Ramos (cell line): ENCODE data around the gene SLC25A21.

ENCODE experiments used
- in situ Hi-C: fragments of 300-500 bp; cut with MboI; formaldehyde crosslinking; loops from one replicate; pipeline ENCODE4 v1.14.3; 2022; ENCODE audit warnings: low sequenced_read_pairs; ENCODE audit not compliant: unreplicated experiment

SLC25A21 gene

GRCh38 chr14:36660736-36661505 lies 511.5 kb downstream of the SLC25A21 start:
- in situ Hi-C loops = no loop called here

GRCh38 chr14:36659822-36660735 lies 512.3 kb downstream of the SLC25A21 start:
- in situ Hi-C loops = no loop called here

DNA sequence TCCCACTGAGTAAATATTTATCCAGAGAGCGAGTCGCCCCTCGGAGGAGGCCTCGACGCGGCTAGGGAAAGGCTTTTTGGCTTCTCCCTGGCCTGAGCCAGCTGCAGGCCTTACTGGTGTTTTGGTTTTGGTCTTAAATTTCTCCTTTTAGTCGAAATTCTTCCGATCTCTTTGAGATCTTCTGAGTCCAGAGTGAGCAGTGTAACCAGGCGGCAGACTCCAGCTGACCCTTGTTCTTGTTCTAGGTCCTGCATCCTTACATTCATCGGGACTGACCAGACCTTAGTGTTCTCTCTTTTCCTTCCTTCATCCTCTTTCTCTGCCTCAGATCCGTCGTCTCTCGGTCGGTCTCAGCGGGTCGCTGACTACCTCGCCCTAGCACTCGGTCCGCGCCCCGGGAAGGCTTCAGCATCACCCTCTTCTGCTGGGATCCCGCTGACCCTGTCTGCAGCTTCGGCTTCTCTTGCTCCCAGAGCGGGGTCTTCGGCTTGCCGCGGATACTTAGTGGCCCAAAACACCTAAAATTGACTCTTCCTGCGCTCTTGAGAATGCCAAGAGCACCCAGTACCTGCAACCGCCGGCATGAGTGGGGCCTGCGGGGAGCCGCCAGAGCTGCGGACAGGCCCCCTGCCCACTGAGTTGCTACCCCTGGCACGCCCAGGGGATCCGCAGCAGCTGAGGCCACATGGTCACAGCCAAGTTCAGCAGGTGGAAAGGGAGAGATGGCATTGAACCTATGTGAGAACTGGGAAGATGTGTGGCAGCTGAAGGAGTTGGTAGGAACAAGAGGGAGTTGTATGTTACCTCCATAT lies 513.2 kb downstream of the SLC25A21 start:
- in situ Hi-C loops = no loop called here

GRCh38 chr14:36658123-36659009 lies 514.0 kb downstream of the SLC25A21 start:
- in situ Hi-C loops = no loop called here

DNA sequence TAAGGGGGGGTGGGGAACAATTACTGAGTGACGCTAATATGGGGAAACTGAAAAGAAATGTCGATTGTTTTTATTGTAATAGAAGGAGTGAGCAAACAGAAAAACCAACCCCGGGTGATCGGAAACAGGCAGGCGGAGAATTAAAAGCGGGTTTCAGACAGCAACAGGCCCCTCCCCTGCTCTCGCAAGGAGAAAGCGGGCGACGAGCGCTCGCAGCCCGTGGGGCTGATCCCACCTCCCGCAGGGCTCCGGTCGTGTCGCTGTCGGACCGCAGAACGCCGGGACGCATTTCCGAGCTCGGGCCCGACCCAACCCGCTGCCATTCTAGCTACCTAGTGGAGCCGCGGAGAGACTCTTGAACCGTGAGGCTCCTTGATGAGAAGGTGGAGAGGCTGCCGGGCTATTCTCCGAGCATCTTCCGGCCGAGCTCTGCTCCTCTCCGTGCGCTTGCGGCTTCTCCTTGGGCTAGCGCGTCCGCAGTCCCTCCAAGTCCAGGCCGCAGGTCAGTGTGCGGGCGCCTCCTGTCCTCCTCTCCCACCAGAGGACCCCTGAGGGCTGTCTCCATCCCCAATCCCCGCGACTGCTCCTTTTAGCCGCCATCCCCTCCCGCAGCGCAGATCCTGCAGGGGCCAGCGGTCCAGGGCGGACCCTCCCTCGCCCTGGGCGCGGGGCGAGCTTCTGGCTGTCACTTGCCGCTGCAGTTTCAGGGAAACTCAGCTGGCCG lies 514.8 kb downstream of the SLC25A21 start:
- in situ Hi-C loops = no loop called here

- in situ Hi-C loops = no loop called here
These were observed 515.6 kb downstream of the SLC25A21 start for GRCh38 chr14:36656687-36657398.

GRCh38 chr14:36655963-36656686 lies 516.3 kb downstream of the SLC25A21 start:
- in situ Hi-C loops = no loop called here

DNA sequence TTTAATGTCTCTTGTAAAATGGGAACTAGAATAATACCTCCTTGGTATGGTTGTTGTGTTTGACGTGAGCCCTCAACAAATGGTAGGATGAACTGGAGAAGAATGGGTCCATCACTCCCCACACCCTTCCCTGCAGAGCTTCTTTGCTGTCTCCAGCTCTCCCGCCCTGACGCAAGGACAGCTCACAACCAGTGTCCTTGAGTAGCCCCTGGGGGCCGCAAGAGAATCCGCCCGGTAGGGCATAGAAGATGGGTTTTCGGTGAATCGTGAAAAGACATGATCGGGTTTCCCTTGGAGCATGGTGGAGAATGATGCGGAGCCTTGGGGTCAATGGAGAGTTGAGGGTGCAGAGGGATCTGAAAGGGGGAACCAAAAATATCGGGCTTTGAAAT lies 516.8 kb downstream of the SLC25A21 start:
- in situ Hi-C loops = no loop called here

- in situ Hi-C loops = no loop called here
These were observed 517.5 kb downstream of the SLC25A21 start for GRCh38 chr14:36654794-36655381.

GRCh38 chr14:36653962-36654793 lies 518.2 kb downstream of the SLC25A21 start:
- in situ Hi-C loops = no loop called here

- in situ Hi-C loops = no loop called here
These were observed 519.0 kb downstream of the SLC25A21 start for GRCh38 chr14:36653413-36653812.

DNA sequence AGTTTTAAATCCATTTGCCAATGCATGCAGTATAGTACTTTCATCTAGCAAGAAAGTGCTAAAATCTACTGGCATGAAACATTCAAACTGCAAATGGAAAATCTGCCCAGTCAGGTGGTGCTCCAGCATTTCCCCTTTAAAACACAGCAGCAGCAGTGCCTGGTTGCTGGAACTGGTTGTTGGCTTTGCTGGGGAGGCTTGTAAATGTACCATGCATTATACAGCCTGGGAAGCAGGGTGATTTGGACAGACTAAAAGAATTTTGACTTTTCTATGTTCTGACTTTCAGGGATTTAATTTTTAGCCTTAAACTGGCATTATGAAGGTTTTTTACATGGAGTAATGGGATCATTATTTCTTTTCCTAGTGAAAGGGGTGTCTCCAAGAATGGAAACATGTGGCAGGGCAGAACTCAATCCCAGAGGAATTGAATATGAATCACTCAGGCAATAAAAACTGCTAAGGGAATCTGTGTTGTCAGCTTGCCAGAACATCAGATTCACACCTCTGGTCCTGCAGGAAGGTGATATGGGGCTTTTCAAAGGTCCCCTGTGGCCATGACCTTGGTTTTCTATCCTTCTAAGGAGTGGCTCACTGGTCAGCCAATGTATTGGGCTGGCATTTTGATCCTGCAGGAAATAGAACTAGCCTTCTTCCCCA lies 519.7 kb downstream of the SLC25A21 start:
- in situ Hi-C loops = no loop called here

DNA sequence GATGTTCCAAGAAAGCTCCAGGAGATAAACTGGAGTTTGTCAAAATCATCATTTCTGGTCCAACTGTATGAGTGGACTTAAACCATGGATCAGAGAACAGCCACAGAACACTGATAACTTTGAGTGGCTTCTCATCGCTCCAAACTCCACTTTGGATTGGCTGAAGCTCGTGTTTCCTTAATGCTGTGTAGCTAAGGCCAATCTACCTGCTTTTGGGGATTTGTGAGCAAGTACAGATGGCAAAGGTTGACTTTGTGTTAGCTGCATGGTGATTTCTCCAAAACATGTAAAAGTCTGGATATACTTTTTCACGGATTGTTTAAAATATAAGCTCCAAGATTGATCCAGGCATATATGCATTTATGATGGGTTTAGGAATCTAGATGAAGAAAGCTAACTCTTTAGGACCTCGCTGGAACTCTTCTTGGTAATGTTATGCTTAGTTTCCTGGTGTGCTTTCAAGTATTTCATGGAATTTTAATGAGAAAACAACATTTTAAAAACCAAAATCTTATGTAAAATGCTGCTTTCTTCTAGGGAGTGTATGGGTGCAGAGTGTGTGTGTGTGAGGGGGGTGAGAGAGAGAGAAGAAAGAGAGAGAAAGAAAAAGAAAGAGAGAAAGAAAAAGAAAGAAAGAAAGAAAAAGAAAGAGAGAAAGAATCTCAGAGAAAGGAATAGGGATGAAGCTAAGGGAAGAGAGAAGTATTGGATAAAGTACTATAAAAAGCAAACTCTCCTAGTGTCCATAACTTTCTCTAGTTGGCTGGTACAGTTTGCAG lies 522.3 kb downstream of the SLC25A21 start:
- in situ Hi-C loops = no loop called here

- in situ Hi-C loops = no loop called here
These were observed 524.3 kb downstream of the SLC25A21 start for GRCh38 chr14:36647824-36648753.
